RPMI7951 (cell line): ENCODE results near the gene PRKD1. TPM values are rescaled to one million over a fixed set of nuclear protein-coding genes. Genes with fewer than 3 reads are reported as not detected.

Experiments
- DNase-seq: peaks from one replicate; pipeline ENCODE4 v3.0.0-alpha.2; 2012; ENCODE audit warnings: low read depth
- total RNA-seq: library from RNA; depleted of rRNA; stranded (reverse); fragments of >200 nt; shearing (Covaris generic); gene quantifications from 2 replicates; pipeline ENCODE4 v1.2.3, GENCODE V29; 2014

PRKD1 gene
- total RNA-seq, 1 experiment from 2014 or later: 4.3 TPM

GRCh38 chr14:29616922-29617321 lies 310.7 kb downstream of the PRKD1 start:
- no peak for DNase-seq

- DNase-seq: no peak
Measured at GRCh38 chr14:29608861-29609260, 318.8 kb downstream of the PRKD1 start.

DNA sequence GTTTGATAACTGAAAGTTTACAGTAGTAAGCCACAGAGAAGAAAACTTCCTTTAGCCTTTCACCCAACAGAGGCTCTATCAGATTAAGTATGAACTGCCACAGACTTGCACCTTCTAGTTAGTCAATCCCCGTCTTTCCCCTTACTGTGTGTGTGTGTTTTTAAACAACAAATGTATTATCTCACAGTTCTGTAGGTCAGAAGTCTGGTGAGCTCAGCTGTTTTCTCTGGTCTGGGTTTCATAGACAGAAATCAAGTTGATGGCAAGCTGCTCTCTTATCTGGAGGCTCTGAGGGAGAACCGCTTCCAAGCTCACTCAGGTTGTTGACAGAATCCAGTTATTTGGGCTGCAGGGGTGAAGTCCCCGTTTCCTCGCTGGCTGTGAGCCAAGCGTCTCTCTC lies 320.5 kb downstream of the PRKD1 start:
- DNase-seq: no peak

GRCh38 chr14:29603696-29604095 lies 324.0 kb downstream of the PRKD1 start:
- DNase-seq: no peak

GRCh38 chr14:29601616-29602015 lies 326.0 kb downstream of the PRKD1 start:
- no peak for DNase-seq

DNA sequence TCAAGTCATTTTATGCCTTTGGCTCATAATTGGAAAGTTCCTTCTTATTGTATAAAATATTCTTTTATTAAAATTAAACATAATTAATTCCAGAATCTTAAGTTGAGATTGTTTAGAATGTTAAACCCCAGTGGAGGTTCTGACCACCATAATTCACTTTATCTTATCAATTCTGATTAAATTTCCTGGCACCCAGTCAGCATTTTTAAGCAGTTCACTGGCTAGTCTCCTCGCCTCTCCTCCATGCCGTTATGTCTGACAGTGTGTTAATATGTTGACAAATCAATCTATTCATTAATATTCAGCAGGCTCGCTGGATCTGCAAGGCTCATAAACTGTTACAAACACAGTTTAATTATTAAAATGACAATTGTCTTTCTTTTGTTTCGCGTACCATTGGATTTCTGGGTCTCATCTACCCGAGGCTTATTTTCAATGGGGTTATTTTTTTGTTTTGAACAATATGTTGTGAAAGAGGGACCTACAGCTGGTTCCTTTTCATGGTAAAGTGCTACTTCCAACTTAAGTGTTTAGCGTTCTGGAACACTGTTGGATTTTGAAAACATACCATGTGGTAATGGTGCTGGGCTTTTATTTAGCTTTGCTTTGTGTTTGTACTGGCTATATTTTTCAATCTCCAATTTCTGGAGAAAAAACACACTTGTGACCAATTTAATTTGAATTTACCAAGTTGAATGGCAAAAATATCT lies 339.7 kb downstream of the PRKD1 start:
- no peak for DNase-seq

DNA sequence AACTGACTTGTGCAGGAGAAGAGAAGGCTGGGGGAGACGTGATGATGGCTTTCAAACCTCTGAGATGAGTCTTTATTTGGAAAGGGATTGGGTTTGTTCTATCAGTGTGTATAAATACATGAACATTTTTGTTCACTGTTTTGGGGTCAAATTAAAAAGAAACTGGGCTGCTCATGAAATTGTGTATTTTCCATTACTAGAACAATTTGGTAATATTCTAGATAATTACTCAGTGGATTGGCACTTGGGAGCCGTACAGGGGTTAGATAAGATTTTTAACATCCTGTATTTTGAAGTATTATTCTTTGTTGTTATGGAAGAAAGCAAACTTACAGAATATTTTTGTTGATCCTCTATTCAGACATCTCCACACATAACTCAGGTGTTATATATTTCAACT lies 340.6 kb downstream of the PRKD1 start:
- no peak for DNase-seq

GRCh38 chr14:29584992-29585391 lies 342.7 kb downstream of the PRKD1 start:
- DNase-seq: no peak

- DNase-seq: no peak
Measured at GRCh38 chr14:29580763-29581162, 346.9 kb downstream of the PRKD1 start.

DNA sequence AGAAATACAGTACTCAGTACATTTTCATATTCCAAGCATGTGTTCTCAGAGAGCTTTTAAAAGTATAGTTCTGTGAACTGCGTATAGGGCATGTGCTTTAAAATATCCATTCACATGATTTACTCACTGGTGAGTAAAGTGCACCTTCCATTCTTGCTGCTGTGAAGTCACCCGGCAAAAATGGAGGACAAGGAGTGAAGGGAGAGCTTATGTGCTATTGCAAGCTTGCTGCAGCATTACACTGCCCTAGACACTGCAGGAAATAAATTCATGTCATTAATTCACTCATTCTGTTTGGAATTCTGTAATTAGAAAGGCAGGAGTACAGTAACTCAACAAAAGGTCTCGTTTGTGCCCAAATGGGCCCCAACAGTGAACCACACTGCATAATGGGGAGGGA lies 347.8 kb downstream of the PRKD1 start:
- DNase-seq: no peak

DNA sequence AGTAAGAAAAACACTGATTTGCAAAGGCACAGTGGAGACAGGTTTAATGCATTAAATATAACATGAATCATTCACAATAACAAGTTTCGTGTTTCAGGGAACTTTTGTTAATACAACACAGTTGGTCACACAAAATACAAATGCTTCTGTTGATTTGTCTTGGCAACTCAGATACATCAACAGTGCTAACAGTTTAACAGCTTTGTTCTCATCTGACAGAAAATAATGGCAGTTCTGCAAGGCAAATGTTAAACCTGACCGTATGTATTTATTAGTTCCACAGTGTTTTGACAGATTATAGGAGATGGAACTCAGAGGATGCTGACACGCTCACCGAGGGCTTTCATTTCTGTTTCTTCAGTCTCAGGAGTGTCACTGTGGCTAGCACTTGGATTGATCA lies 350.7 kb downstream of the PRKD1 start:
- DNase-seq: no peak

- no peak for DNase-seq
Measured at GRCh38 chr14:29569194-29569593, 358.5 kb downstream of the PRKD1 start.

DNA sequence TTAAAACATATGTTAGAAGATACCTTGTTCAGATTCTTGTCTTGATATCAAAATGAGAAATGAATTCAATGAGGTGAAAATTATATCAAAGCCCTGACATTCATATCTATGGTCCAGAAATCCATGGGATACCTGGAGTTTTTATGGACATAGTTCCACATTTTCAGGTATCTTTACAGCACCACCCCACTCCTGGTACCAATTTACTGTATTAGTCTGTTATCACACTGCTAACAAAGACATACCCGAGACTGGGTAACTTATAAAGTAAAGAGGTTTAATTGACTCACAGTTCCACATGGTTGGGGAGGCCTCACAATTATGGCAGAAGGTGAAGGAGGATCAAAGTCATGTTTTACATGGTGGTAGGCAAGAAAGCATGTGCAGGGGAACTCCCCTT lies 361.5 kb downstream of the PRKD1 start:
- no peak for DNase-seq

DNA sequence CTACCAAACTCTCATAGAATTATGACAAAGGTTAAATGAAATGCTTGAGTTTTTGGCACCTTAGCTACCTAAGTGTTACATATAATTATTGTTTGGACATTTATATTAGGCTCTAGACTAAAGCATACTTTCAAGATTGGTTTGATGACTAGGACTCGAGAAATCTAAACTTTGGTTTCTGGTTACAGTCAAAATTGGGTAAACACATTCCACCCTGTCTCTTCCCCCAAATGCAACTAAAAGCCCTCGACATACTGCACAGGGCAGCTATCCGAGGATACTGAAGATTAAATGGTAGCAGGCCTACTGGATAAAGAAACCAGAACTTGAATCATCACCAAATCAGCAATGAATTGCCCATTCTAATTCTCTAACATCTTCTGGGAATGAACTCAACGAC lies 369.1 kb downstream of the PRKD1 start:
- DNase-seq: no peak

DNA sequence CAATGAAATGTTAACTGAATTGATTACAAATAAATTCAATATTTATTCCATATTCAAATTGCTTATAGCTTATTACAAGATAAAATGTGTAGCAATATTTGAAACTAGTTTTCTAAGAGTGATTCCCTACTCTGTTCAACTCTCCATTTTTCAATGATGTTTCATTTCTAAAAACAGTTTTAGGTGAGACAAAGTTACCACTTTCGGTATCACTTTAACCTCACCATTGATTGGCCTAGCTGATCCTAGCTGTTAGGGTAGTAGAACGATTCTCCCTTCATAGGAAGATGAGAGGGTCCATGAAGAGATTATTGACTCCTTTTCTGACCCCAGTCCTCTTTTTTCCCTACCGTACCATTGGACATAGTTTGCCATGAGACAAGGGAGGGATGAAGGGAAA lies 373.3 kb downstream of the PRKD1 start:
- DNase-seq: no peak

- no peak for DNase-seq
Measured at GRCh38 chr14:29553427-29553826, 374.2 kb downstream of the PRKD1 start.

GRCh38 chr14:29548948-29549370 lies 378.7 kb downstream of the PRKD1 start:
- DNase-seq: peak; percentile 65

DNA sequence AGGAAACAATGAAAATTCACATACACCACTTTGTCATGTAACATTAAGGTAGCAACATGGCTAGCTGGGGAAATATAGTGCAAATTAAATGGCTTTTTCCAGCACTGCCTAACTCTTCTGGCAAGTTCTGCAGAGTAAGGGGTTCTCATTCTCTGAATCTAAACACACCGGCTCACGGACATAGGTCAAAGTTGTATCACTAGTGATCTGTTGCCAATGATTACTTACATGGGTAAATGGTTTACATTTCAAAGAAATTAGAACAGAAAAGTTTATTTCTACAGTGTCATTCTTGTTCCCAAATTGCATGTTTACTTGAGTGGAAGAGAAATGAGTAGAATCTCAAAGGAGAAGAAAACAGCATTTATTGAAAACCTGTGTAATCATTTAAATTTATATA lies 381.9 kb downstream of the PRKD1 start:
- no peak for DNase-seq

- peak; percentile 18 for DNase-seq
Measured at GRCh38 chr14:29536886-29537511, 390.6 kb downstream of the PRKD1 start.

DNA sequence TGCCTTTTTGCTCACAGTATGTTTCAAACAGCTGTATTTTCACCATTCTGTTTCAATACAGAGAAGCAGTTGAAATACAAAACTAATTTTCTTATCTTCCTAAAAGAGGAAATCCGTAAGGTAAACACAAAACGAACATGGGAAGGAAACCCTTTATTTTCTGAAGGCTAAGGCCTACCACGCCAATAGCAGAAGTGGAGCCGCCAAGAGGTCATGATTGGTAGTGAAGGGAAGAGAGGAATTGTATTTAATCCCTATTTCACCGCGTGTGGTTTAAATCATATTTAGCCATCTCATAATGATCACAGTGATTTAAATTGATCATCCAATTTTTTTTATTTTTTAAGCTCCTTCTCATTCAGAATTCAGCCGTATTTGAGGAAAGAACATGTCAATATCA lies 398.2 kb downstream of the PRKD1 start:
- DNase-seq: no peak

GRCh38 chr14:29528889-29529288 lies 398.8 kb downstream of the PRKD1 start:
- no peak for DNase-seq

- no peak for DNase-seq
Measured at GRCh38 chr14:29527286-29527685, 400.4 kb downstream of the PRKD1 start.
